Coronary artery (tissue), 2 donors: ENCODE results near the gene AKAP13.
A peak's percentile ranks its signal among the peaks of the same experiment; 100 is the strongest.
"Not testable (repeated sequence)": the region's sequence is repeated elsewhere in the genome, so short reads cannot be mapped to it uniquely, and the experiment has no call there.

ENCODE experiments used
- DNase-seq: peaks from one replicate; pipeline ENCODE4 v3.0.0-alpha.2; 2017; ENCODE audit warnings: low spot score
- H3K27ac ChIP-seq, 2 donors: fragments of 200-600 bp; sonication (generic); one replicate each; pipeline ENCODE4 v1.5.1; 2016 to 2019
- H3K4me3 ChIP-seq: fragments of 200-600 bp; sonication (generic); 2 replicates; pipeline ENCODE4 v1.5.1; 2016; ENCODE audit warnings: mild to moderate bottlenecking, moderate library complexity
- TF ChIP-seq, protein P1 (sequence below): fragments of 200-600 bp; sonication (generic); IDR thresholded peaks from one replicate; pipeline ENCODE4 v1.5.1; 2019; ENCODE audit warnings: antibody characterized with exemption

AKAP13 gene

DNA sequence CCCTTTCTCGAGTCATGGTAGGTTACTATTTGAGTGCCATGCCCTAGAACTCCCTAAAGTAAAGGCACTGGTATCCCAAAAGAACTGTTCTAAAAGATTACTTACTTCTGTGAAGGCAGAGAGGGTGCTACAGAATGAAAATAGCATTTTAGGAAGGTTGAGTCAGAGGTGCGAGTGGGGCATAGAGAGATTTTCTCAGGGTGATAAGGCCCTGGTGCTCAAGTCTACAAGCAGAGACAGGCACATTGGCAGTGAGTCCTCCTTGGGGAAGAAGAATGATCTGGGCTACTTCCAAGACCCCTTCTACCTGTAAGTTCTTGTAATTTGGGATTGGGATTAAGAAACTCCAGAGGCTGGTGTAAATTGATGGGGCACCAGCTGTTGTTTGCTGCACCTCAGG, 96.7 kb downstream of the AKAP13 start:
- no peak overlapping the region for H3K4me3 ChIP-seq
- TF ChIP-seq, protein P1, sequence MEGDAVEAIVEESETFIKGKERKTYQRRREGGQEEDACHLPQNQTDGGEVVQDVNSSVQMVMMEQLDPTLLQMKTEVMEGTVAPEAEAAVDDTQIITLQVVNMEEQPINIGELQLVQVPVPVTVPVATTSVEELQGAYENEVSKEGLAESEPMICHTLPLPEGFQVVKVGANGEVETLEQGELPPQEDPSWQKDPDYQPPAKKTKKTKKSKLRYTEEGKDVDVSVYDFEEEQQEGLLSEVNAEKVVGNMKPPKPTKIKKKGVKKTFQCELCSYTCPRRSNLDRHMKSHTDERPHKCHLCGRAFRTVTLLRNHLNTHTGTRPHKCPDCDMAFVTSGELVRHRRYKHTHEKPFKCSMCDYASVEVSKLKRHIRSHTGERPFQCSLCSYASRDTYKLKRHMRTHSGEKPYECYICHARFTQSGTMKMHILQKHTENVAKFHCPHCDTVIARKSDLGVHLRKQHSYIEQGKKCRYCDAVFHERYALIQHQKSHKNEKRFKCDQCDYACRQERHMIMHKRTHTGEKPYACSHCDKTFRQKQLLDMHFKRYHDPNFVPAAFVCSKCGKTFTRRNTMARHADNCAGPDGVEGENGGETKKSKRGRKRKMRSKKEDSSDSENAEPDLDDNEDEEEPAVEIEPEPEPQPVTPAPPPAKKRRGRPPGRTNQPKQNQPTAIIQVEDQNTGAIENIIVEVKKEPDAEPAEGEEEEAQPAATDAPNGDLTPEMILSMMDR = no peak
- DNase-seq = no peak
- no peak overlapping the region for H3K27ac ChIP-seq

DNA sequence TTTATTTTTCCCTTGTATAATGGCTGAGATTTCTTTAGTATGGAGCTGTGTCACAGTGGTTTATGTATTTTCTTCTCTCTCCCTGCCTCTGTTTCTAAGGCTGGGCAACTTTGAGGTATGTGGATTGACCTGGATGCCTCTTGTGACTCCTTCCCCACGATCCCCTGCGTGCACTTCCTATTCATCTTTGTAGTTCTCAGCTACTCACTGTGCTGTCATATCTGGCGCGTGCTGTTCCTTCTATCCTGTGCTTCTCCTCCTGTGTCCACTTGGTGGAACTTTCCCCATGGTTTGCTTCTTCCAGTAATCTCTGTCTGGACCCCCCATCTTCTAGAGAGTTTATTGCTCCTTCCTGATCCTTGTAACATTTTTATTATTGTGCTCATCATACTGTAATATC, 97.3 kb downstream of the AKAP13 start:
- TF ChIP-seq, protein P1 = no peak
- no peak overlapping the region for H3K4me3 ChIP-seq
- DNase-seq = no peak
- no peak overlapping the region for H3K27ac ChIP-seq

DNA sequence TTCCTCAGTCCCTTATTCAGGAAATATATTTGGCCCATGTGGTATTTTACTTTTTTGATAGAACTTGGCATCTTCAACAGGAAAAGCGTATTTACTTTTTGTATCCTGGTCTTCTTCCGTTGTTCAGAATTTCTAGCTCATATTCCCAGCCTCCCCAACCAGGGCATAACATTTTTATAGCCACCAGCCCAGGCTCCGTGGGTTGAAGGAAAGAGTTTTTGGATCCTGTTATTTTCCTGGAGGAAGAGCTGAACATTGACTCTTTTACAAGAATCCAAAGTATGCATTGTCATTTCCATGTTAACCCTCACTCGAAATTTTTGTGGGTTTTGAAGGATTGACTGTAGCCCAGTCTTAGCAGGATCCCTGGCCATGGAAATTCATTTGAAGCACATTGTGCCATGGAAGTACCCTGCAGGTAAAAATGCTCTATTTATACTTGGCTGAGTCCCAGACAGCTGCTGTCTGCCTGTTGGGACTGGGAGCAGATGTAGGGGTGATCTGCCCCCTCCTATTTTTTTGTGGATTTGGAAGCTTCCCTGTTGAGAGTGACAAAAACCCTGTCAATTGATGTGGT, 98.8 kb downstream of the AKAP13 start:
- no peak for DNase-seq
- Histone ChIP-seq H3K27ac (peak overlapping the region in 1 of 2 donors; percentile 15), H3K4me3 (no peak overlapping the region)
- TF ChIP-seq, protein P1 = no peak

DNA sequence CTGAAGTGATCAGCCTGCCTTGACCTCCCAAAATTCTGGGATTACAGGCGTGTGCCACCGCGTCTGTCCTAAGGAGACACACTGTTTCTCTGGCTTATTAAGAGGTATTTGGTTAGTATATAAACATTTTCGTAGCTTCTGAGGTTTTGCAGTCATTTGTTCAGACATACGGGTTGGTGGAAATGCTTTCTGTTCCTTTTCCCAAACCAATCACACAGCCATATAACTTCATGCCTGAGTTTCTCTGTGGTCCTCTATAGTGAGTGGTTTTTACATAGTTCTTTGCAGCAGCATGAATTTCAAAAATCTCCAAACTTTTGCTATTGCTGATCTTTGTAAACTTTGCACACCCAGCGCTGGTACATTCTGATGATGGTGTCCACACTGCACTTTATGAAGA, 100.5 kb downstream of the AKAP13 start:
- Histone ChIP-seq H3K27ac (no peak overlapping the region), H3K4me3 (no peak overlapping the region)
- TF ChIP-seq, protein P1 = no peak
- no peak for DNase-seq

DNA sequence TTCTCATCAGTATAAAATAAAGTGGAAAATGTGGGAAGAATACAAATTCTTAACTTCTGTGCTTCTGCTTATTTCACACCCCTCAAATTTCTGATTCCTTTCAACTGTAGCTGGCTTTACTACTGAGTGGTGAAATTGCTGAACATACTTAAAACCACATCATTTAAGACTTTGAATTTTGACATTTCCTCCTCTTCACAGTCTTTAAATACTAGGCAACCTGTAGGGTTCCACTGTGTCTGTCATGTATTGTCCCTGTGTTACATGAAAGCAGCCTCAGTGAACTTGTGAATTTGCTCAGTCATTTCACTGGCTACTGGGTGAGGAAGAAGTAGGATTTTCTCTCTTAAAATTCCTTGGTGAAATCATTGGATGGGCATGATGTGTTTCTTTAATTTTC, 101.1 kb downstream of the AKAP13 start:
- H3K4me3 ChIP-seq, H3K27ac ChIP-seq, DNase-seq: not testable (repeated sequence)

DNA sequence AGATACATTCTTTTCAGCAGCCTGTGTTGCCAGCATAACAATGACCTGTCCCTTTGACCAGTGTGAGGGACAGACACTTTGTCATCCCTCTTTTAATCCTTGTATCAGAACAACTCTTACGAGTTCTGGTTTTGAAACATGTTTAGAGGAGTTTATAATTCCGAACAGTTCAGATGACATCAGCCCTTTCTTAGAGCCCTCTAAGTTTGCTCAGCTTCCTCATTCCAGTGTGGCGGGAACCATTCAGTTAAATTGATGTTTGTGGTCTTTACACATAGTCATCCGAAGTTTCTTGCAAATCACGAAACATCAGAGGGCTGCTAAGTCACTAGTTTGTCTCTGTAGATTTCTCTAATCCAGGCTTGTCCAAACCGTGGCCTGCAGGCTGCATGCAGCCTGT, 102.5 kb downstream of the AKAP13 start:
- Histone ChIP-seq H3K4me3 (no peak overlapping the region), H3K27ac (no peak overlapping the region)
- no peak for DNase-seq
- TF ChIP-seq, protein P1 = no peak

DNA sequence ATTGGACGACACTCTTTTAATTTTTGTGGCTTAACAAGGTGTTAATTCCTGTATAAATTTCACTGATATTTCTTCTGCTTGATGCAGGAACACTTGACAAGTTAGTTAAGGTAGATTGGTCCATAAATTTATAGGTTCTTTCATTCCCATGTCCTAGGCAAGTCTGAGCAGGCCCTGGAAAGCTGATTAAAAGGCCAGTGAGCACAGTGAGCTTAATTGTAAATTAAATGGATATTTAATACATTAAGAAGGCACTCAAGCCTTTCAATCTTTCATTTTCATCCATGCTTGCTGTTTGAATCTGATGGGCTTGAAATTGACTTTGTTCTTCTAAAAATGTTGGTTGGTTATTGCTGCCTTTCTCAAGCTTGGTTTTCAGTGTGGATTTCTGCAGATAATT, 103.6 kb downstream of the AKAP13 start:
- not testable (repeated sequence) for H3K4me3 ChIP-seq, H3K27ac ChIP-seq

DNA sequence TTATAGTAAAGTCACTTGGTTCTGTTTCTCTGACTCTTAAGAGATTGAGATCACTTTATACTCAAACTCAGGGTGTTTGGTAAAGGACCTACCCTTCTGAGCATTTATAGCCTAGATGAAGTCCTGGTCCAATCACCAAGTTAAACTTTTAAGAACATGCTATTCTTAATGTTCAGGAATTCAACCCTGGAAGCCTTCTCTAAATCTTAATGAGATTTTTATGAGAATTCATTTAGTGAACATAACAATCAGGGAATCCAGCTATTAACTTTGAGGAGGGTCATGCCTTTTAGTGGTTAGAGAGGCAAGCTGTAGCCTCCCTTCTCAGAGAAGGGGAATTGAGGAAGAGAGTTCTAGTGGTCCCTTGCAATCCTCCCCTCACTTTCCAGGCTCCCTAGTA, 104.5 kb downstream of the AKAP13 start:
- DNase-seq, H3K27ac ChIP-seq: not testable (repeated sequence)

More for the DNA sequence above, 103.6 kb downstream of the AKAP13 start:
- not testable (repeated sequence) for DNase-seq

DNA sequence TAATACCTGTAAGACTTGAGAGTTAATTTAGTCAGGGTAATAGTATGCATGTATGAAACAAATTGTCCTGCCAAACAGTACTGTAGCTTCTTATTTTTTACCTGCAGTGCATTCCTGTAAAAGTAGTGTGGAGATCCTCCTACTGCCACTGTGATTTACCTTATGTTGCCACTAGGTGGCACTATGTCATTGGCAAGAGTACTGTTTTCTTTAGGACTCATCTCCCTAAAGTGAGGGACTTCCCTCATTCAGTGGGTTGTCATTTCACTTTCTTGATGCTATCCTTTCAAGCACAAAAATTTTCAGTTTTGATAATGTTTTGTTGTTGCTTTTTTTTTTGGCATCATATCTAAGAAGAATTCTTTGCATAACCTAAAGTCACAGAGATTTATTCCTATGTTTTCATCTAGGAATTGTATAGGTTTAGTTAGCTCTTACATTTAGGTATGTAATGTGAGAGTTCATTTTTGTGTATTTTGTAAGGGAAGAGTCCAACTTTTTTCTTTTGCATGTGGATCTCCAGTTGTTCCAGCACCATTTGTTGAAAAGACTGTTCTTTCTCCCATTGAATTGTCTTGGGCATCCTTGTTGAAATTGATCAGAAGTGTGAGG, 105.7 kb downstream of the AKAP13 start:
- DNase-seq = no peak
- H3K27ac ChIP-seq = no peak overlapping the region
- H3K4me3 ChIP-seq = no peak overlapping the region
- TF ChIP-seq, protein P1 = peak; percentile 81

More for the DNA sequence above, 104.5 kb downstream of the AKAP13 start:
- not testable (repeated sequence) for H3K4me3 ChIP-seq

DNA sequence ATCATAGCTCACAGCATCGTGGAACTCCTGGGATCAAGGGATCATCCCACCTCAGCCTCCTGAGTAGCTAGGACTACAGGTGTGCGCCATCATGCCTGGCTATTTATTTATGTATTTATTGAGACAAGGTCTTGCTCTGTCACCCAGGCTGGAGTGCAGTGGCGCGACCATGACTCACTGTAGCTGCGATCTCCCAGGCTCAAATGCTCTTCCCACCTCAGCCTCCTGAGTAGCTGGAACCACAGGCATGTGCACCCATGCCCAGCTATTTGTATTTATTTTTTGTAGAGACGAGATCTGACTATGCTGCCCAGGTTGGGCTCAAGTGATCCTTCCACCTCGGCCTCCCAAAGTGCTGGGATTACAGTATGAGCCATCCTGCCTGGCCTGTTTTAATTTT, 107.4 kb downstream of the AKAP13 start:
- DNase-seq, H3K4me3 ChIP-seq, H3K27ac ChIP-seq: not testable (repeated sequence)
